Endothelial cell of umbilical vein (primary cell): Measurements from ENCODE around the gene TBX19. TPM values are rescaled to one million over a fixed set of nuclear protein-coding genes. Genes with fewer than 3 reads are reported as not detected.

Experiments used
- BruUV-seq: library from RNA; stranded (reverse); fragments of 400-500 nt; replicated peaks from 2 replicates; lab custom pipeline; 2021; lab: Mats Ljungman, UMichigan
- CTCF ChIA-PET: fragments of 300-600, 350-600 bp; sonication (Branson Sonifier 250); formaldehyde crosslinking; loops from one replicate; lab custom pipeline; 2021; ENCODE audit warnings: antibody characterized with exemption, inconsistent platforms; lab: Charles Lee
- POLR2A ChIA-PET: fragments of 300-600, 350-600 bp; sonication (Branson Sonifier 250); formaldehyde crosslinking; loops from one replicate; lab custom pipeline; 2021; ENCODE audit warnings: antibody characterized with exemption, inconsistent platforms; lab: Charles Lee
- DNase-seq: peaks from one replicate; pipeline ENCODE4 v3.0.0-alpha.2; 2011; ENCODE audit warnings: low read depth, low spot score
- FAIRE-seq: peaks from 2 replicates; lab custom pipeline; 2011; peaks lifted over from hg19 to GRCh38; lab: Jason Lieb, UNC
- H2AFZ ChIP-seq: 2 replicates; pipeline ENCODE4 v1.6.0; 2012; ENCODE audit warnings: low read depth, low read length, control low read depth, inconsistent platforms
- H3K27ac ChIP-seq: 2 replicates; pipeline ENCODE4 v1.5.1; 2011; ENCODE audit warnings: low read depth, mild to moderate bottlenecking, control low read depth, low read length, moderate library complexity; ENCODE audit not compliant: insufficient read depth
- H3K27me3 ChIP-seq, 2 experiments: 2 replicates each; pipeline versions ENCODE4 v1.6.0 to v1.6.1; 2011; ENCODE audit warnings: low read length in 2 of 2, mixed read lengths in 1 of 2; ENCODE audit not compliant: control insufficient read depth in 2 of 2, insufficient read depth in 2 of 2
- H3K36me3 ChIP-seq, 2 experiments: 2 replicates in 1 of 2; 3 replicates in 1 of 2; pipeline ENCODE4 v1.5.1; 2011; ENCODE audit warnings: low read length in 2 of 2, mild to moderate bottlenecking in 1 of 2, moderate library complexity in 1 of 2; ENCODE audit not compliant: control insufficient read depth in 2 of 2, insufficient read depth in 2 of 2; ENCODE audit errors: extremely low read depth in 1 of 2
- H3K4me1 ChIP-seq: 3 replicates; pipeline ENCODE4 v1.5.1; 2011; ENCODE audit warnings: mild to moderate bottlenecking, low read length; ENCODE audit not compliant: control insufficient read depth, insufficient read depth; ENCODE audit errors: extremely low read depth
- H3K4me2 ChIP-seq: 2 replicates; pipeline ENCODE4 v1.6.1; 2011; ENCODE audit warnings: low read length, control low read depth, mixed read lengths; ENCODE audit not compliant: insufficient read depth
- H3K4me3 ChIP-seq, 3 experiments: fragments of 200-600 bp in 1 of 3; sonication (generic), shearing (Covaris generic) in 1 of 3; replicated peaks in 1 of 3; 2 replicates each; pipeline ENCODE4 v1.5.1; 2011 to 2016; ENCODE audit warnings: control low read depth in 3 of 3, low read length in 3 of 3, mild to moderate bottlenecking in 2 of 3, inconsistent platforms in 1 of 3, low read depth in 1 of 3, moderate library complexity in 1 of 3; ENCODE audit not compliant: insufficient read depth in 1 of 3
- H3K79me2 ChIP-seq: 2 replicates; pipeline ENCODE4 v1.6.0; 2012; ENCODE audit warnings: low read length, inconsistent platforms; ENCODE audit not compliant: control insufficient read depth, insufficient read depth
- H3K9ac ChIP-seq: replicated peaks from 2 replicates; pipeline ENCODE3; 2011; ENCODE audit warnings: low read length, control low read depth; ENCODE audit not compliant: insufficient read depth; ENCODE audit errors: extremely low read depth
- H3K9me1 ChIP-seq: replicated peaks from 3 replicates; pipeline ENCODE4 v1.6.0; 2011; ENCODE audit warnings: mild to moderate bottlenecking, low read length; ENCODE audit not compliant: control insufficient read depth, insufficient read depth; ENCODE audit errors: extremely low read depth
- H3K9me3 ChIP-seq: replicated peaks from 2 replicates; pipeline ENCODE4 v1.5.1; 2012; ENCODE audit warnings: low read length, inconsistent platforms; ENCODE audit not compliant: control insufficient read depth, insufficient read depth
- H4K20me1 ChIP-seq: replicated peaks from 2 replicates; pipeline ENCODE3; 2011; ENCODE audit warnings: mild to moderate bottlenecking, low read length; ENCODE audit not compliant: control insufficient read depth, insufficient read depth; ENCODE audit errors: extremely low read depth
- CTCF ChIP-seq, 2 donors: IDR thresholded peaks; 1 replicate in 1 of 2; 2 replicates in 1 of 2; pipeline ENCODE4 v1.5.1; 2011; ENCODE audit warnings: low read length in 2 of 2, mild to moderate bottlenecking in 2 of 2, moderate library complexity in 2 of 2, control low read depth in 1 of 2, inconsistent platforms in 1 of 2, low read depth in 1 of 2; ENCODE audit not compliant: insufficient read depth in 1 of 2; ENCODE audit errors: extremely low read depth in 1 of 2
- EZH2 ChIP-seq: IDR thresholded peaks from 2 replicates; pipeline ENCODE4 v1.6.1; 2012; ENCODE audit warnings: borderline replicate concordance, low read depth, mild to moderate bottlenecking, moderate library complexity, low read length, inconsistent platforms; ENCODE audit not compliant: severe bottlenecking
- FOS ChIP-seq: IDR thresholded peaks from 2 replicates; pipeline ENCODE4 v1.6.1; 2011; ENCODE audit warnings: mild to moderate bottlenecking, low read length, moderate library complexity, borderline replicate concordance; ENCODE audit not compliant: insufficient read depth
- GATA2 ChIP-seq: IDR thresholded peaks from 2 replicates; pipeline ENCODE4 v1.7.0; 2011; ENCODE audit warnings: low read depth, mild to moderate bottlenecking, moderate library complexity, mixed read lengths, low read length; ENCODE audit not compliant: insufficient read length, insufficient read depth
- JUN ChIP-seq: IDR thresholded peaks from 2 replicates; pipeline ENCODE4 v1.6.1; 2011; ENCODE audit warnings: borderline replicate concordance, low read depth; ENCODE audit not compliant: insufficient read length, insufficient read depth
- MAX ChIP-seq: IDR thresholded peaks from 2 replicates; pipeline ENCODE4 v1.6.1; 2011; ENCODE audit not compliant: insufficient read depth, insufficient read length
- MYC ChIP-seq: IDR thresholded peaks from one replicate; pipeline ENCODE4 v1.6.1; 2011; ENCODE audit warnings: mild to moderate bottlenecking, low read depth, low read length
- POLR2A ChIP-seq: IDR thresholded peaks from 2 replicates; pipeline ENCODE4 v1.6.1; 2012; ENCODE audit warnings: low read depth, mild to moderate bottlenecking, control low read depth, low read length
- POLR2AphosphoS5 ChIP-seq: IDR thresholded peaks from 2 replicates; pipeline ENCODE4 v1.6.1; 2012; ENCODE audit warnings: low read depth, mild to moderate bottlenecking, control low read depth, low read length, moderate library complexity; ENCODE audit not compliant: insufficient read depth
- dilution Hi-C: fragments of 300-500 bp; cut with MboI; formaldehyde crosslinking; loops from one replicate; pipeline ENCODE4 v1.15.0; 2019; ENCODE audit warnings: low sequenced_read_pairs; ENCODE audit not compliant: extremely low pct_ligation_motif_present
- intact Hi-C: fragments of 100-400 bp; cut with micrococcal nuclease; formaldehyde crosslinking; loops from one replicate; pipeline ENCODE4 v1.10.0; 2022
- polyA plus RNA-seq, 4 experiments: library from polyadenylated mRNA; depleted of rRNA in 3 of 4; stranded (reverse) in 3 of 4; unstranded in 1 of 4; fragments of >200 nt; gene quantifications; 2 replicates each; pipeline versions ENCODE4 v1.2.1 to v1.2.3, GENCODE V29; 2011 to 2012; ENCODE audit warnings: missing spikeins in 1 of 4
- total RNA-seq: library from RNA; stranded (reverse); gene quantifications from 2 replicates; pipeline ENCODE4 v1.2.3, GENCODE V29; 2021

TBX19 gene
- total and polyA plus RNA-seq, 2 donors (not counting 3 experiments of a cell fraction or from before 2014, with no cell fraction given) = 2.3 to 2.8 TPM

DNA sequence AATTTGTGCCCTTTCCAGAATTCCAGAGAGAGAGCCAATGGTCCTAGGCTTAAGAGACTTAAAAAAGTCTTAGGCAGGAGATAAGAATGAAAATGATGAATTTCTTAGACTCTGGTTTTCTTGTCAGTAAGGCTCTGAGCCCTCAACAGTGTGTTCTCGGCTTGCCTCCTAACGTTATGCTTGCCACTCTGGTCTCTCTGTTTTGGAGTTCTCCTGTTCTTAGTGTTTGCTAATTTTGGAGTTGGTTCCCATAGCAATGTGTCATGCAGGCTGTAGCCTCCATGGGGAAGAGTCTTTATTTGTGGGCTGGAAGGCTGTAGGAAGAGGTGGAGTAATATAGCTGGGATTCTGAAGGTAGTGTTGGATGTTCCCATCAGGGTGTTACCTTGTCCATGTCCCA, 19.9 kb downstream of the TBX19 start:
- no peaks in the 10 kb centered on the region for H3K9me3 ChIP-seq
- H3K27ac ChIP-seq = no peak overlapping the region
- no peaks in the 10 kb centered on the region for H3K27me3 ChIP-seq
- H3K9ac ChIP-seq = no peak overlapping the region
- H3K4me2 ChIP-seq = no peak overlapping the region
- H4K20me1 ChIP-seq = no peaks in the 10 kb centered on the region
- FAIRE-seq = no peak
- CTCF ChIA-PET = no interaction called here
- no TSS peak for BruUV-seq
- no peaks in the 10 kb centered on the region for H3K4me1 ChIP-seq
- no peaks in the 10 kb centered on the region for H3K36me3 ChIP-seq
- dilution Hi-C loops (no loop called here), intact Hi-C loops (no loop called here)
- no peak overlapping the region for H2AFZ ChIP-seq
- H3K4me3 ChIP-seq = no peak overlapping the region
- POLR2A ChIA-PET = no interaction called here
- TF ChIP-seq GATA2 (no peak), POLR2A (no peak), FOS (no peak), EZH2 (no peak), CTCF (IDR thresholded peaks at IDR 0.05; ENCODE audit: extremely low read depth in 1 of 2, insufficient read depth in 1 of 2, low read depth in 1 of 2, low read length in 2 of 2) (no peak), POLR2AphosphoS5 (no peak), MAX (no peak), MYC (no peak), JUN (no peak)
- DNase-seq = no peak
- no peaks in the 10 kb centered on the region for H3K79me2 ChIP-seq
- no peaks in the 10 kb centered on the region for H3K9me1 ChIP-seq
